Measurements from ENCODE around the gene SIL1. TPM values are rescaled to one million over a fixed set of nuclear protein-coding genes. Genes with fewer than 3 reads are reported as not detected.
A peak's percentile ranks its signal among the peaks of the same experiment; 100 is the strongest.

The SIL1 gene
- polyA plus RNA-seq, 2 of the 4 experiments (the other 2 are of a cell fraction): 27.6 to 45.5 TPM

- no peak overlapping the region for H3K4me3 ChIP-seq
- no peaks in the 10 kb centered on the region for H3K9me3 ChIP-seq
- WGBS (ENCODE audit: missing lambda C conversion rate): 87% methylated on average over 2 of the region's 2 CpGs
- no peak overlapping the region for H3K27ac ChIP-seq
- H3K4me1 ChIP-seq: no peaks in the 10 kb centered on the region
- ATAC-seq (no peak), DNase-seq (ENCODE audit: low read depth in 1 of 2, low spot score in 1 of 2) (no peak), FAIRE-seq (no peak)
- no peak overlapping the region for H3K4me2 ChIP-seq
- ChIA-PET CTCF (interaction anchor here (1.5 kb wide), 1 partner anchor 11 kb away, joined by 5 read pairs; no protein-coding TSS in a partner anchor), POLR2A (interaction anchor here (0.6 kb wide), 1 partner anchor 224 kb away, joined by 7 read pairs; no protein-coding TSS in a partner anchor)
- no peak for TF ChIP-seq POLR2AphosphoS2 (conservative IDR thresholded peaks at IDR 0.05; ENCODE audit: low read length)
- TF ChIP-seq ZSCAN20 (CRISPR knock-in tag; IDR thresholded peaks at IDR 0.05): no peak
- no peak for TF ChIP-seq RCOR1 (IDR thresholded peaks at IDR 0.05; ENCODE audit: low read depth, low read length)
Observed at GRCh38 chr5:138965626-138966025, 232.5 kb downstream of the SIL1 start.

GRCh38 chr5:138964647-138965201 lies 233.4 kb downstream of the SIL1 start:
- ChIA-PET CTCF (interaction anchor here (0.7 to 1.5 kb wide), 3 partner anchors 10 to 41 kb away, joined by 3 to 5 read pairs (median 5); no protein-coding TSS in a partner anchor), POLR2A (no interaction called here)
- H3K9me3 ChIP-seq: no peaks in the 10 kb centered on the region
- H3K4me1 ChIP-seq: no peaks in the 10 kb centered on the region
- DNase-seq (ENCODE audit: low read depth in 1 of 2, low spot score in 1 of 2): no peak
- no peak overlapping the region for H3K4me2 ChIP-seq
- no peak for ATAC-seq
- WGBS (ENCODE audit: missing lambda C conversion rate): 84% methylated on average over 7 of the region's 7 CpGs
- no peak overlapping the region for H3K4me3 ChIP-seq
- FAIRE-seq: no peak
- H3K27ac ChIP-seq: no peak overlapping the region
- TF ChIP-seq POLR2A (IDR thresholded peaks at IDR 0.05; ENCODE audit: low read length) (no peak), CBX2 (IDR thresholded peaks at IDR 0.05; ENCODE audit: borderline replicate concordance, low read depth) (no peak), HDAC2 (IDR thresholded peaks at IDR 0.05) (no peak), NFE2L2 (conservative IDR thresholded peaks at IDR 0.05; ENCODE audit: low read length) (no peak), HEYL (CRISPR knock-in tag; IDR thresholded peaks at IDR 0.05) (no peak), HOXA7 (CRISPR knock-in tag; IDR thresholded peaks at IDR 0.05) (no peak), SMC3 (IDR thresholded peaks at IDR 0.05) (no peak), RAD21 (conservative IDR thresholded peaks at IDR 0.05 in 1 of 2, IDR thresholded peaks at IDR 0.05 in 1 of 2) (no peak), ZSCAN20 (CRISPR knock-in tag; IDR thresholded peaks at IDR 0.05) (no peak), JUN (IDR thresholded peaks at IDR 0.05) (no peak), GATA3 (IDR thresholded peaks at IDR 0.05; ENCODE audit: borderline replicate concordance) (no peak), CTCF (IDR thresholded peaks at IDR 0.05) (no peak), CHD2 (IDR thresholded peaks at IDR 0.05; ENCODE audit: low read length, partially characterized antibody) (no peak), MAX (IDR thresholded peaks at IDR 0.05) (no peak), FOXS1 (CRISPR knock-in tag; IDR thresholded peaks at IDR 0.05) (no peak), RCOR1 (IDR thresholded peaks at IDR 0.05; ENCODE audit: low read depth, low read length) (no peak), HMGXB4 (CRISPR knock-in tag; IDR thresholded peaks at IDR 0.05; ENCODE audit: borderline replicate concordance) (no peak)

GRCh38 chr5:138963763-138964371 lies 234.3 kb downstream of the SIL1 start:
- WGBS (ENCODE audit: missing lambda C conversion rate): 84% methylated on average over 13 of the region's 13 CpGs
- ChIA-PET CTCF (interaction anchor here (0.7 to 1.4 kb wide), 2 partner anchors 12 to 40 kb away, joined by 3 to 5 read pairs; no protein-coding TSS in a partner anchor), POLR2A (no interaction called here)
- H3K4me3 ChIP-seq: no peak overlapping the region
- H3K4me2 ChIP-seq: no peak overlapping the region
- no peaks in the 10 kb centered on the region for H3K9me3 ChIP-seq
- FAIRE-seq (no peak), DNase-seq (ENCODE audit: low read depth in 1 of 2, low spot score in 1 of 2) (no peak), ATAC-seq (peak in 1 of 2 experiments; percentile 33; a peak in 1 of 6 replicates)
- TF ChIP-seq MYC (IDR thresholded peaks at IDR 0.05; ENCODE audit: borderline replicate concordance, low read length) (no peak), ATOH8 (CRISPR knock-in tag; IDR thresholded peaks at IDR 0.05; ENCODE audit: low read depth) (no peak), MAFK (IDR thresholded peaks at IDR 0.05; ENCODE audit: partially characterized antibody) (no peak), HOXB13 (CRISPR knock-in tag; IDR thresholded peaks at IDR 0.05; ENCODE audit: low read depth) (no peak)
- H3K4me1 ChIP-seq: no peaks in the 10 kb centered on the region
- no peak overlapping the region for H3K27ac ChIP-seq

Data from A549 (cell line).